Stimulated activated CD8-positive, alpha-beta memory T cell treated with anti-CD3 and anti-CD28 coated beads, Interleukin-15, amount 100 ng/mL, for 48 hours (primary cell): Measurements from ENCODE around the gene AP1G1.
"Not testable (repeated sequence)": the region's sequence is repeated elsewhere in the genome, so short reads cannot be mapped to it uniquely, and the experiment has no call there.

ENCODE experiments used
- DNase-seq, 2 donors: peaks; one replicate each; pipeline ENCODE4 v3.0.0-alpha.2; 2020; ENCODE audit warnings: low read depth in 2 of 2

AP1G1 gene

GRCh38 chr16:71810155-71810530 is 1.5 kb upstream of the AP1G1 start:
- not testable (repeated sequence) for DNase-seq

GRCh38 chr16:71807905-71808592 is 585 bp downstream of the AP1G1 start:
- DNase-seq, result peak; percentile 21 to 39

GRCh38 chr16:71803305-71803690 is 5.3 kb downstream of the AP1G1 start:
- DNase-seq, result no peak

GRCh38 chr16:71796501-71797097 is 12.0 kb downstream of the AP1G1 start:
- DNase-seq, result no peak

- DNase-seq, result no peak
Measured at GRCh38 chr16:71794943-71795342, 13.7 kb downstream of the AP1G1 start.

GRCh38 chr16:71794018-71794417 is 14.6 kb downstream of the AP1G1 start:
- no peak for DNase-seq

- no peak for DNase-seq
Measured at GRCh38 chr16:71792176-71792575, 16.5 kb downstream of the AP1G1 start.

GRCh38 chr16:71790329-71790728 is 18.3 kb downstream of the AP1G1 start:
- DNase-seq, result not testable (repeated sequence)

- DNase-seq, result no peak
Measured at GRCh38 chr16:71789136-71789535, 19.5 kb downstream of the AP1G1 start.

GRCh38 chr16:71788578-71788977 is 20.1 kb downstream of the AP1G1 start:
- no peak for DNase-seq

- not testable (repeated sequence) for DNase-seq
Measured at GRCh38 chr16:71785143-71785542, 23.5 kb downstream of the AP1G1 start.

- no peak for DNase-seq
Measured at GRCh38 chr16:71784093-71784492, 24.5 kb downstream of the AP1G1 start.

GRCh38 chr16:71781741-71782140 is 26.9 kb downstream of the AP1G1 start:
- no peak for DNase-seq

GRCh38 chr16:71780521-71781089 is 28.0 kb downstream of the AP1G1 start:
- DNase-seq, result no peak

GRCh38 chr16:71778780-71779179 is 29.9 kb downstream of the AP1G1 start:
- no peak for DNase-seq

GRCh38 chr16:71777329-71777728 is 31.3 kb downstream of the AP1G1 start:
- no peak for DNase-seq

GRCh38 chr16:71775949-71776348 is 32.7 kb downstream of the AP1G1 start:
- no peak for DNase-seq

- no peak for DNase-seq
Measured at GRCh38 chr16:71771571-71771970, 37.1 kb downstream of the AP1G1 start.

- no peak for DNase-seq
Measured at GRCh38 chr16:71769222-71769621, 39.4 kb downstream of the AP1G1 start.

GRCh38 chr16:71767060-71767900 is 41.4 kb downstream of the AP1G1 start:
- no peak for DNase-seq

GRCh38 chr16:71762186-71762585 is 46.4 kb downstream of the AP1G1 start:
- DNase-seq, result no peak

- no peak for DNase-seq
Measured at GRCh38 chr16:71761097-71761496, 47.5 kb downstream of the AP1G1 start.
